C4-2B (cell line): ENCODE data around the gene NBEAL2.

ENCODE experiments used
- ZFX ChIP-seq: fragments of 450-650 bp; IDR thresholded peaks from 2 replicates; pipeline ENCODE4 v1.6.1; 2017
- TF ChIP-seq, protein P1 (sequence below): fragments of 450-650 bp; conservative IDR thresholded peaks from 2 replicates; pipeline ENCODE4 v1.5.1; 2017; ENCODE audit warnings: mild to moderate bottlenecking

DNA sequence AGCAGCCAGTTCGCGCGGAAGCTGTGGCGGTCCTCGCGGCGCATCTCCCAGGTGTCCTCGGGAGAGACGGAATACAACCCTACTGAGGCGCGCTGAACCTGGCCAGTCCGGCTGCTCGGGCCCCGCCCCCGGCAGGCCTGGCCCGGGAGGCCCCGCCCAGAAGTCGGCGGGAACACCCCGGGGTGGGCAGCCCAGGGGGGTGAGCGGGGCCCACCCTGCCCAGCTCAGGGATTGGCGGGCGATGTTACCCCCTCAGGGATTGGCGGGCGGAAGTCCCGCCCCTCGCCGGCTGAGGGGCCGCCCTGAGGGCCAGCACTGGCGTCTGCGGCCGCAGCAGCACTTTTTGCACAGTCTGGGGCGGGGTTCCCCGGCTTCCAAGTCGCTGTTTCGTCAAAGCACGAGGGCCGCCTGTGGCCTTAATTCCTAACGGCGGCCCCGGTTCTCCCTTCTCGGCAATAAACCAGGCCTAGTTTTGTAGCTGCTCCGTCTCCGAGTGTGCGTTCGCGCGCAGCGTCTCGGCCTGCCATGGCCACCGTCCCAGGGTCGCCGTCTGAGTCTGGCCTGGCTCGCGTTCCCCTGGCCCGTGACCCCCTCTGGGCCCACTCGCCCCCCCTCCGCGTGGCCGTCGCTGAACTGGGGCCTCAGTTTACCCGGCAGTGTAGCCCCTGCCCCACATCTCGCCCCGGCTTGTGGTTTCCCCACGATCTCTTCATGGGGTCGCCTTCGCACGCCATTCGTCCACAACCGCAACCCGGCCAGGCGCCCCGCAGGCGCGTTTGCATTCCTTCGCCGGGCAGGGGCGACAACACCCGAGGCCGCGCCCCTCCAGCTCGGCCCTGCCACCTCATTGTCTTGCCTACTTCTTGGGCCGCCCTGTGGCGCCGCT is 30.0 kb downstream of the NBEAL2 start:
- TF ChIP-seq, protein P1, sequence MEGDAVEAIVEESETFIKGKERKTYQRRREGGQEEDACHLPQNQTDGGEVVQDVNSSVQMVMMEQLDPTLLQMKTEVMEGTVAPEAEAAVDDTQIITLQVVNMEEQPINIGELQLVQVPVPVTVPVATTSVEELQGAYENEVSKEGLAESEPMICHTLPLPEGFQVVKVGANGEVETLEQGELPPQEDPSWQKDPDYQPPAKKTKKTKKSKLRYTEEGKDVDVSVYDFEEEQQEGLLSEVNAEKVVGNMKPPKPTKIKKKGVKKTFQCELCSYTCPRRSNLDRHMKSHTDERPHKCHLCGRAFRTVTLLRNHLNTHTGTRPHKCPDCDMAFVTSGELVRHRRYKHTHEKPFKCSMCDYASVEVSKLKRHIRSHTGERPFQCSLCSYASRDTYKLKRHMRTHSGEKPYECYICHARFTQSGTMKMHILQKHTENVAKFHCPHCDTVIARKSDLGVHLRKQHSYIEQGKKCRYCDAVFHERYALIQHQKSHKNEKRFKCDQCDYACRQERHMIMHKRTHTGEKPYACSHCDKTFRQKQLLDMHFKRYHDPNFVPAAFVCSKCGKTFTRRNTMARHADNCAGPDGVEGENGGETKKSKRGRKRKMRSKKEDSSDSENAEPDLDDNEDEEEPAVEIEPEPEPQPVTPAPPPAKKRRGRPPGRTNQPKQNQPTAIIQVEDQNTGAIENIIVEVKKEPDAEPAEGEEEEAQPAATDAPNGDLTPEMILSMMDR, result no peak
- TF ChIP-seq ZFX, result no peak
